Gastrocnemius medialis (tissue), 4 donors: Measurements from ENCODE around the gene TNS4.

Source experiments
- CTCF ChIP-seq, 5 experiments: fragments of 450-650 bp in 3 of 5; fragments of 200-600 bp in 2 of 5; sonication (generic) in 2 of 5; IDR thresholded peaks in 4 of 5; conservative IDR thresholded peaks in 1 of 5; 1 replicate in 4 of 5; 2 replicates in 1 of 5; pipeline ENCODE4 v1.5.1; 2016 to 2019; ENCODE audit warnings: antibody characterized with exemption in 5 of 5, mild to moderate bottlenecking in 3 of 5, moderate library complexity in 3 of 5
- POLR2A ChIP-seq, 2 donors: fragments of 450-650 bp; IDR thresholded peaks; one replicate each; pipeline ENCODE4 v1.6.1; 2017; ENCODE audit warnings: antibody characterized with exemption in 2 of 2, mild to moderate bottlenecking in 2 of 2, moderate library complexity in 2 of 2

GRCh38 chr17:40431231-40431602 is 70.2 kb downstream of the TNS4 start:
- TF ChIP-seq CTCF (IDR thresholded peaks at IDR 0.05 in 4 of 5, conservative IDR thresholded peaks at IDR 0.05 in 1 of 5), result no peak
- TF ChIP-seq POLR2A (IDR thresholded peaks at IDR 0.05), result no peak
